Measurements from ENCODE around the gene POLR1H. TPM values are rescaled to one million over a fixed set of nuclear protein-coding genes. Genes with fewer than 3 reads are reported as not detected.

POLR1H gene
- total RNA-seq, 1 experiment from 2014 or later = 42.6 TPM

GRCh38 chr6:30061092-30061857, at the start of gene POLR1H (continued):
- no peak for TF ChIP-seq ATF3 (IDR thresholded peaks at IDR 0.05)
- no peak for TF ChIP-seq ZNF274 (IDR thresholded peaks at IDR 0.05; ENCODE audit: low read depth, low read length)
- peak; percentile 95 for TF ChIP-seq SP1 (IDR thresholded peaks at IDR 0.05; ENCODE audit: low read depth)
- TF ChIP-seq SRF (IDR thresholded peaks at IDR 0.05; ENCODE audit: low read depth) = peak; percentile 90
- peak; percentile 79 for TF ChIP-seq YY1 (IDR thresholded peaks at IDR 0.05; ENCODE audit: extremely low read depth, insufficient replicate concordance, low read depth, low read length)
- no peak for TF ChIP-seq EZH2 (IDR thresholded peaks at IDR 0.05)
- no peak for TF ChIP-seq EGR1 (IDR thresholded peaks at IDR 0.05; ENCODE audit: low read depth)

GRCh38 chr6:30013291-30013922, 47.7 kb upstream of the POLR1H start:
- peak; percentile 80 for ATAC-seq
- H3K4me1 ChIP-seq (ENCODE audit: control insufficient read depth in 1 of 2, insufficient read depth in 2 of 2, low read length in 2 of 2) = no peaks in the 10 kb centered on the region
- CTCF ChIA-PET = interaction anchor here (0.8 to 3.1 kb wide), 5 partner anchors 46 to 276 kb away, joined by 3 to 31 read pairs (median 4); no protein-coding TSS in a partner anchor
- H3K79me2 ChIP-seq (ENCODE audit: insufficient read depth, low read length) = no peaks in the 10 kb centered on the region
- peak; percentile 89 for TF ChIP-seq RAD21 (IDR thresholded peaks at IDR 0.05; ENCODE audit: low read depth)
- no peak for TF ChIP-seq EGR1 (IDR thresholded peaks at IDR 0.05; ENCODE audit: low read depth)
- TF ChIP-seq CTCF (IDR thresholded peaks at IDR 0.05 in 2 of 3, conservative IDR thresholded peaks at IDR 0.05 in 1 of 3; ENCODE audit: borderline replicate concordance in 1 of 3, insufficient read depth in 1 of 3, low read depth in 2 of 3, low read length in 2 of 3) = peak; percentile 77 to 91 (median 83); a peak in 5 of 6 replicates
- TF ChIP-seq TCF7L2 (IDR thresholded peaks at IDR 0.05; ENCODE audit: borderline replicate concordance, extremely low read depth, insufficient read depth, insufficient read length) = no peak
- no TSS peak for BruUV-seq (replicated peaks)
- H3K9ac ChIP-seq (ENCODE audit: low read length) = no peak overlapping the region
- no peak overlapping the region for H3K4me2 ChIP-seq (ENCODE audit: low read length)
- RAD21 ChIA-PET (ENCODE audit: low non-redundant PET in 1 of 2, low total read pairs in 2 of 2, uncharacterized antibody in 2 of 2, unreplicated experiment in 2 of 2) = interaction anchor here in 1 of 2 experiments (1.6 kb wide), 1 partner anchor 165 kb away, joined by 7 read pairs; no protein-coding TSS in a partner anchor
- no peak for DNase-seq (ENCODE audit: low read depth, low spot score)
- no peaks in the 10 kb centered on the region for H3K9me3 ChIP-seq (ENCODE audit: control insufficient read depth in 1 of 2, insufficient read depth in 1 of 2, low read depth in 1 of 2, low read length in 2 of 2)
- H3K36me3 ChIP-seq (ENCODE audit: control insufficient read depth in 1 of 2, insufficient read depth in 2 of 2, low read length in 2 of 2) = no peaks in the 10 kb centered on the region
- no peaks in the 10 kb centered on the region for H3K9me2 ChIP-seq (ENCODE audit: insufficient read depth)
- H4K20me1 ChIP-seq (ENCODE audit: insufficient read depth) = no peaks in the 10 kb centered on the region
- H3K27ac ChIP-seq (ENCODE audit: low read depth, low read length) = no peak overlapping the region
- no peaks in the 10 kb centered on the region for H3K27me3 ChIP-seq (ENCODE audit: insufficient read depth, low read length)
- POLR2A ChIA-PET = no interaction called here
- intact Hi-C loops (cut with micrococcal nuclease) = loop anchor here (1.0 to 2.0 kb wide), 3 partner anchors 165 to 309 kb away; no protein-coding TSS in a partner anchor
- no peak overlapping the region for H3K4me3 ChIP-seq (replicated peaks in 1 of 2; ENCODE audit: low read depth in 1 of 2, low read length in 2 of 2)
- H2AFZ ChIP-seq (ENCODE audit: low read depth, low read length, poor library complexity, severe bottlenecking) = no peak overlapping the region

All from HCT116 (cell line).